ENCODE data around the gene DMGDH.

The DMGDH gene

DNA sequence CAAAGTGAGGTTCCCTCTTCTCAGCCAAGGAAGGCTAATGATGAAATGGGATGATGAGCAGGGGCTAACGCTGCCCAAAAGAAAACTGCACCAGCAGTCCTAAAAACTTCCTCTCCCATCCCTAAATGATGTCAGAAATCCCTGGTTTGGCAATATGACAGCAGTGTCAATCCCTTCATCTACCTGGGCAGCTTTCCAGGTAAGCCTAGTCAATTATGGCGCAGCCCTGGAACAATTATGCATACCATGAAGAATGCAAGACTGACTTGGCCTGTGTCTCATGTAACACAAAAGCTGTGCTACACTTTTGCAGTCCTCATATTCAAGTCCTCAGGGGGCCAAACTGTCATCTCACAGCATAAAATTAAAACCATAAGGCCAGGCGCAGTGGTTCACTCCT is 7.0 kb downstream of the DMGDH start:
- DNase-seq = no peak

GRCh38 chr5:79059674-79060073 is 9.8 kb downstream of the DMGDH start:
- DNase-seq = no peak

GRCh38 chr5:79056847-79057246 is 12.6 kb downstream of the DMGDH start:
- DNase-seq = no peak

- DNase-seq = no peak
These were observed 14.5 kb downstream of the DMGDH start for GRCh38 chr5:79055017-79055416.

DNA sequence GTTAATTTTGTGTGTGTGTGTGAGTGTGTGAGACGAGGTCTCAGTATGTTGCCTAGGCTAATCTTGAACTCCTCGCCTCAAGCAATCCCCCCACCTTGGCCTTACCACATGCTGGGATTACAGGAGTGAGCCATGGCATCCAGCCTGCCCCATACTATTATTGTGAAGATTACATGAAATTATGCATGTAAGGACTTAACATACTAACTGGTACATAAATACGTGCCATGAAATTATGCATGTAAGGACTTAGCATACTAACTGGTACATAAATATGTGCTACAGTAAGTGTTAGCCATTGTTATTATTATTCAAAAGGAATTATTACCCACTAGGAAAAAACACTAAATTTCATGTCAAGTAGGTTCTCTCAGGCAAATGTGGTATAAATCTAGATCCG is 16.2 kb downstream of the DMGDH start:
- DNase-seq = no peak

- no peak for DNase-seq
These were observed 19.0 kb downstream of the DMGDH start for GRCh38 chr5:79050498-79050897.

DNA sequence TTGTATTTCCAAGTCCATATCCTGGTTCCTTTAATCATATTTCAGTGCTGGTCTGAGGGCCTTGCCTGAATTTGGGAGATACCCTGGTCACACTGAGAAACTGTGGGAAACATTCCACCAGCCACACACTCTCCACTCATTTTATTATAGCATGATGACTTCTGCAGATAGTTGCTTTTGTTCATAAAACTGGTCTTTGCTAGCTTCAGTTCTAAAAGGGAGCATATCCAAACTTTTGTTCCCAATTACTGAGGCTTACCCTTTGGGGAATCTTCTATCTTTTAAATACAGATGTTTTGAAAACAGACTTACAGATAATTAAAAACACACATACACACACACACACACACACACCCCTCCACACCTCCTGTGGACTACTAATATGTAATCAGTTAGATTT is 21.0 kb downstream of the DMGDH start:
- DNase-seq = no peak

- DNase-seq = no peak
These were observed 22.3 kb downstream of the DMGDH start for GRCh38 chr5:79047199-79047598.

DNA sequence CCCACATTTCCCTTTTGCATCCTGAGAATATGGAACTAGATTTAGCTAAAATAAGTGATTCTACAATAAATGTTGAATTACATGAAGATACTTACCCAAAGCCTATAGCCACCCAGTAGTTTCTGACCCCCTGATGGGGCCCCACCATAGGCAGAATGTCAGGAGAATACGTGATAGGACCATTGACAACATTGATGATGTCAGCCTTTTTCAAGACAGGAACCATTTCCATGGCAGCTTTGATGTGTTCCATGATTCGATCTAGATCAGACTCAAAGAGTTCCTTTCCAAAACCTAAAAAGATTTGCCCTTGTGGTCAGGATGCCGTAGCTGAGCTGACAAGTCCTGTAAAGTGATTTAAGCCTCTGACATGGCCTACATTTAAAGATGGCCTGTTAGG is 27.3 kb downstream of the DMGDH start:
- no peak for DNase-seq

DNA sequence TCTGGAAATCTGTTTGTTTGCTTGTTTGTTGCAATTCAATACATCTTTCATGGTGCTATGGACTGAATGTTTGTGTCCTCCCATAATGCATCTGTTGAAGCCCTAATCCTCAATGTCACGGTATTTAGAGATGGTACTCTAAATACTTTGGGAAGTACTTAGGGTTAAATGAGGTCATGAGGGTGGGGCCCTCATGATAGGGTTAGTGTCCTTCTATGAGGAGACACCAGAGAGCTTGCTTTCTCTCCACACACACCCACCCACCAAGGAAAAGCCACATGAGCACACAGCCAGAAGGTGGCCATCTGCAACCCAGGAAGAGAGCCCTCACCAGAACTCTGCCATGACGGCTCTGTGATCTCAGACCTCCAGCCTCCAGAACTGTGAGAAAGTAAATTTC is 32.7 kb downstream of the DMGDH start:
- DNase-seq = no peak

DNA sequence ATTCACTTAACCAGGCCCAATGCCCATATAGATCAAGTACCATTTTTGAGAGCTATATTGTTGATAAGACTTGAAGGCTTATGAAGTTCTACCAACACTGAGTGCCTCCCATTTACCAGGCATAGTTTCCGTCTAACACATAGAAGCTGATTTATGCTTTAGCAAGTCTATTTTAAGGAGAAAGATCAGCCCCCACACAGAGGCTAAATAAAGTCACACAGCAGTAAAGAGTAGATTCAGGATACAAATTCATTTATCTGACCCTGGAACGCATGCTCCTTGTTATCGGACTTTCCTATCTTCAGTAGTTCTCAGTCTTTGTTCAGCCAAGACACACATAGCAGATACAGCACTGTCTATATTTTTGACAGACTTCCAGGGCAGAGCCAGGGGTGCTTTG is 34.2 kb downstream of the DMGDH start:
- no peak for DNase-seq

DNA sequence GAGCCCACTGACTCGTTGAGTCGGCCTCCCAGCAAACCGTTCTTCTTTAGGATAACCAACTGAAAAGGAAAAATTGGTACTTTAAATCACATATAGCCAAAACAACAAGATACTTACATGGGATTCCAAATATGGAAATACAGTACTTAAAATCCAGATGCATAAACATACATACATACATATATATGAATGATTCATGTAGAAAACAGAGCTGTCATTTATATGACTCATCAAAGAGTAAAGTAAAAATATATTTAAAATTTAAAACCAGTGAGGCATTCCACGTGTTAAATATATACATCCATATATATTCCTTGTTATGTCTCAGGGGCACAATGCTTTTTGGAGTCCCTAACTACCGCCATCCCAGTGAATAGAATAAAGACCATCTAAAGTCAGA is 36.7 kb downstream of the DMGDH start:
- DNase-seq = no peak

GRCh38 chr5:79032031-79032695 is 37.3 kb downstream of the DMGDH start:
- no peak for DNase-seq

DNA sequence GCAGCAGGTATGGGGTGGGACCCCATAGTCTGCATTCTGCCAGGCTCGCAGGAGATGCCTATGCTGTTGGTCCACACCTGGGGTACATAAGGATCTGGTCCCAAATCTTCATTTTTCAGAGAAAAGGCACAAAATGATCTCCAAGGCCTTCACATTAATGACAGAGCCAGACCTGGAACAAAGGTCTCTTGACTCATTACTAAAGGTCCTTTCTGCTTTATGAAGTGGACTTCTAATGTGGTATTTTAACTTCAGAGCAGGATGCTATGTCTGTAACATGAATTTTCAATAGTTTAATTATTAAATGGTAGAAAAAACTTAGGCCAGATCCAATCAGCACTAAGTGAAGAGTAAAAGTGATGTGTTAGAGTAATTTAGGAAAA is 38.0 kb downstream of the DMGDH start:
- DNase-seq = no peak

- no peak for DNase-seq
These were observed 38.6 kb downstream of the DMGDH start for GRCh38 chr5:79030663-79031484.

DNA sequence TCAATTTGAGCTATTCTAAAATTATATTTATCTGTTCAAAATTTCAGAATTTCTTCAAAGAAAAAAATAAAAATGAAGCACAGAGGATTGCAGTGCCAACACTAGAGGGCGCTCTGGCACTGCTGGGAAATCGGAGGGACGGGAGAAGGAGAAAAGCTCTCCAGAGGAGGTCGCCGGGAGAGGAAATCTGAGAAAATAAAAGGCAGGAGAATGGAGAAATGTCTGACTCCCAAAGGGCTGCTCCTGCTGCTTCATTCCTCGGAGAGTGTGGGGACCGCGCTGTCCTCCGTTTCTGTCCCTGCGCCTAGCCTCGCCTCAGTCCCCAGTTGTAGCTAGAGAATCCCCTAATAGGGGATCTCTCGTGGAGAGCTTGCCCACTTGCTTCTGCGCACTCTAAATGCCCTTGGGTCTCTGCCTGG is 44.4 kb downstream of the DMGDH start:
- peak; percentile 76 for DNase-seq

DNA sequence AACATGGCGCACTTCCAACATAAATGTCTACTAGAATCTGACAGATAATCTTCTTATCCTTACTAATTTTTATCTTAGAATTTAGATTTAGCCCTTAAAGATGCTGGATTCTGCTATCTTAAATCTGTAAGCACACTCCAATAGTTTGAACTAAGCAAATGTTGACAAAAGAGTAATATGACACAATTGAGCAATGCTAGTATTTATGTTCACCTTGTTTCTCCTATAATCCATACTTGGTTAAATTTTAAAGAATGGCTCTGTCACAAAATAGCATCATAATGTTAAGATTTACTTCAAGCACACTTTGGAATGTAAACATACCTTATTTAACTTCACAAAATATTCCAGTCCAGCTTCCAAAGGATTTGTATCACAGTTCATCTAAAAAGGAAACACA is 45.5 kb downstream of the DMGDH start:
- no peak for DNase-seq

GRCh38 chr5:79023348-79023747 is 46.1 kb downstream of the DMGDH start:
- DNase-seq = no peak

GRCh38 chr5:79022771-79023170 is 46.7 kb downstream of the DMGDH start:
- no peak for DNase-seq

GRCh38 chr5:79021753-79022152 is 47.7 kb downstream of the DMGDH start:
- no peak for DNase-seq

DNA sequence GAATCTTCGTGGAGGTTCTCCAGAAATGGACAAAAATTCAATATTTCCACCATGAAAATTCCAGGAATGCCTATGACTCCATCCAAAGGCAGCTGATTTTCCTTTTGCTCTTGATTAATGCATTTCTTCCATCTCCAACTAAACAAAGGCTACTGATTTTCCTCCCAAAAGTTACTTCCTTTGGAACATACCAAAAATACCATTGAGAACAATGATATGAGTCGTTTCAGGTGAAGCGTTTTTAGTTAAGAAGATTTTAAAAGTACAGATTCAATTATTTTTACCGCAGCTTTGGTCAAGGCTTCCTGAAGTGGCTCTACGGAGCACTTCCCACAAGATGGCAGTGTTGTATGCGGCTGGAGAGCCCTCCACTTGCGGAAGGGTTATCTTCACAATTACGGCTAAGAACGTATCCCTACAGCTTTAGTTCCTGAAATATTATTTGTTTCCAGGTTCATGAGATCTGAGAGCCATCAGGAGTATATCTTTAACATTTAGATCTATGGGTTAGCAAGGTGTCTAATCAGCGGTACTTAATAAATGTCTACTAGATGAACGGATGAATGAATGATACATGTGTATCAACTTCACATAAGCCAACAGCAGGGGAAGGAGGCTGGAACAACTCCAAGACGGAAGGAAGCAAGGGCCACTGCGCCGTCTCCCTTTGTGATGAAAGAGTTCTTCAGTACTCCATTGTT is 48.5 kb downstream of the DMGDH start:
- DNase-seq = peak; percentile 85

GRCh38 chr5:79014631-79015030 is 54.8 kb downstream of the DMGDH start:
- no peak for DNase-seq

GRCh38 chr5:79011869-79012268 is 57.6 kb downstream of the DMGDH start:
- DNase-seq = no peak

DNA sequence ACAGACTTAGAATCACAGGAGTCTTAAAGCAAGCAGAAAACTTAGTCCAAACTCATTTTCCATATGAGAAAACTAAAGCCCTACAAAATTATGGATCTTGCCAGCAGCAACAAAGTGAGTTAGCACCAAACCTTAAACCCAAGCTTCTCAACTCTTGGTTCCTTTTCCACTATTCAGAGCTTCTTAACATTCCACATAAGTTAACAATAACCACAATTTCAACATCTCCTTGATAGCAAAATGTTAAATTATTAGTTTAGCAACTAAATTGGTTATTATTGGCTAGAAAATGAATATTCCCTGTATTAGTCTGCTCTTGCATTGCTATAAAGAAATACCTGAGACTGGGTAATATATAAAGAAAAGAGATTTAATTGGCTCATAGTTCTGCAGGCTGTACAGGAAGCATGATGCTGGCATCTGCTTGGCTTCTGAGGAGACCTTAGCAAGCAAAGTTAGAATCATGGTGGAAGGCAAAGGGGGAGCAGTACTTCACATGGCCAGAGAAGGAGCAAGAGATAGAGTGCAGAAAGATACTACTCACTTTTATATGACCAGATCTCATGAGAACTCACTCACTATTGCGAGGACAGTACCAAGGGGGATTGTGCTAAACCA is 58.1 kb downstream of the DMGDH start:
- DNase-seq = peak; percentile 20

Data from hematopoietic multipotent progenitor cell treated with erythropoietin and hydrocortisone succinate and interleukin-3 and kit ligand, for 4 days (in vitro differentiated cells).